ENCODE measurements around the gene IKBIP. TPM values are rescaled to one million over a fixed set of nuclear protein-coding genes. Genes with fewer than 3 reads are reported as not detected.
"Not testable (repeated sequence)": the region's sequence is repeated elsewhere in the genome, so short reads cannot be mapped to it uniquely, and the experiment has no call there.

The IKBIP gene
- polyA plus RNA-seq, 6 donors from 2014 or later: 6.9 to 12.1 (median 10.2) TPM

DNA sequence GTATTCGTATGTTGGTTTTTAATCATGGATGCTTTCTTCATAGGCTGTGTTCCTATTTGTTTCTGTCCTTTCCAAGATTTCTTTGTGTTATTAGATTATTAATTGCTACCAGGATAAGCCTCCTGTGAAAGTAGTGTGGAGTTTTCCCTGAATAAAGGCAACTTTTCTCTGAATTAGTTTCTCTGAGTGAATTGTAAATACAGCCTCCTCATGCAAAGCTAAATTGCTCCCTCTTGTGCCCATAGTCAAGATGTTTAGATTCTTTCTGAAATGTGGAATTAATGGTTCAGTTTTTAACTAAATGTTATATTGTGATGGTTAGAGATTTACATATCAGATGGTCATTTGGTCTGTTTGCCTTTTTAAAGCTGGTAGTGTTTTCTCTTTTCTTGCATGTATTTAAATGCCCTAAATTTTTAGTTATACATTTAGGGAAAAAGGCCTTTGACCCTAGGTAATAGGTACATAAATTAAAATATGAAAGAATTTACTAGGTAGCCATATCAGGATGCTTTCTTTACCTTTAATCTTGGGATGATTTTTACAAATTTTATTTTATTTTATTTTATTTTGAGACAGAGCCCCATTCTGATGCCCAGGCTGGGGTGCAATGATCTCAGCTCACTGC, 9.4 kb upstream of the IKBIP start:
- Mint-ChIP-seq H3K36me3 (peaks cover 8% of the 10 kb centered on the region in 2 donors), H3K9me3 (no peaks in the 10 kb centered on the region), H3K27ac (peak overlapping the region in 1 of 6 donors; percentile 30), H3K27me3 (no peaks in the 10 kb centered on the region), H3K4me3 (no peak overlapping the region), H3K4me1 (peaks cover 0 to 4% (median 0%) of the 10 kb centered on the region in 3 donors)
- DNase-seq (peak; percentile 45), ATAC-seq (ENCODE audit: low read depth in 2 of 2) (peak; percentile 59 to 74)

DNA sequence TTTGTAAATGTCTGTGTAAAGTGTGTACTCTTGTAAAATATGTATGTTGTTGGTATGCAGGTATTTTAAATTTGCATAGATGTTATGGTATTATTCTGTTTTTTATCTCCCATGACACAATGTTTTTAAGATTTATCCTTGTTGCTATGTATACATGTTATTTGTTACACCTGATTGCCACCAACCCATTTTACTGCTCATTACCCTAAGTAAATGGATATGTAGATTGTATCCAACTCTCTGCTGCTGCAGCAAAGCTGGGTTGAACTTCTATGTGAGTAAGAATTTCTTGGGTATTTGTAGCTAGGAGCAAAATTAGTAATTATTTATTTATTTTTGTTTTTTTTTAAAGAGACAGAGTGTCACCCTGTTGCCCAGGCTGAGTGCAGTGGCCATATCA, 6.7 kb upstream of the IKBIP start:
- Mint-ChIP-seq H3K27ac (no peak overlapping the region), H3K4me3 (peak overlapping the region in 1 of 8 donors; percentile 0), H3K27me3 (no peaks in the 10 kb centered on the region), H3K9me3 (no peaks in the 10 kb centered on the region), H3K36me3 (no peaks in the 10 kb centered on the region), H3K4me1 (peaks cover 4 to 10% (median 6%) of the 10 kb centered on the region in 3 donors)
- ATAC-seq (ENCODE audit: low read depth in 2 of 2): no peak
- DNase-seq: no peak

- Mint-ChIP-seq H3K4me3 (peak overlapping the region; percentile 94 to 100 (median 98)), H3K27ac (peak overlapping the region in 4 of 6 donors; percentile 12 to 90 (median 48)), H3K4me1 (peaks cover 7 to 29% (median 10%) of the 10 kb centered on the region in 3 donors), H3K9me3 (peaks cover 0 to 2% (median 0%) of the 10 kb centered on the region in 7 donors), H3K36me3 (peaks cover 0 to 8% of the 10 kb centered on the region in 2 donors), H3K27me3 (no peaks in the 10 kb centered on the region)
- DNase-seq (no peak), ATAC-seq (ENCODE audit: low read depth in 2 of 2) (no peak)
These were observed 1.9 kb upstream of the IKBIP start for GRCh38 chr12:98646294-98647090.

GRCh38 chr12:98645572-98646067, 1.0 kb upstream of the IKBIP start:
- no peak for ATAC-seq (ENCODE audit: low read depth in 2 of 2)
- DNase-seq: peak; percentile 33
- H3K4me3 Mint-ChIP-seq: peak overlapping the region; percentile 94 to 100 (median 98)
- peaks cover 0 to 8% of the 10 kb centered on the region in 2 donors for H3K36me3 Mint-ChIP-seq
- H3K27me3 Mint-ChIP-seq: no peaks in the 10 kb centered on the region
- peaks cover 7 to 29% (median 17%) of the 10 kb centered on the region in 3 donors for H3K4me1 Mint-ChIP-seq
- peak overlapping the region; percentile 56 to 95 (median 87) for H3K27ac Mint-ChIP-seq
- peaks cover 0 to 2% (median 0%) of the 10 kb centered on the region in 7 donors for H3K9me3 Mint-ChIP-seq

DNA sequence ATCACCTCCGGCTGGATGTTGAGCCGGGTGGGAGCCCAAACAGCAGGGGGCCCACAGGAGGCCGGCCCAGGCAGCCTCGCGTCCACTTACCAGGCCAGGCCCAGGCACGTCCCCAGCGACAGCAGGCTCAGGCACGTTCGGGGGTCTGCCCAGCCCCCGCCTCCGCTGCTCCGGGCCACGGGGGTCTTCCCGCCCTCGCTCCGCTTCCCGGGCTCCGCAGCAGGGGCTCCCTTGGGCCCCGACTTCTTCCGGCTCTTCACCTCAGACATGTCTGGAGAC, 216 bp downstream of the IKBIP start:
- DNase-seq (no peak), ATAC-seq (ENCODE audit: low read depth in 2 of 2) (peak; percentile 3)
- peak overlapping the region; percentile 98 to 100 (median 98) for H3K4me3 Mint-ChIP-seq
- H3K36me3 Mint-ChIP-seq: peaks cover 0 to 8% of the 10 kb centered on the region in 2 donors
- H3K9me3 Mint-ChIP-seq: peaks cover 0 to 2% (median 0%) of the 10 kb centered on the region in 7 donors
- no peaks in the 10 kb centered on the region for H3K27me3 Mint-ChIP-seq
- H3K4me1 Mint-ChIP-seq: peaks cover 9 to 29% (median 18%) of the 10 kb centered on the region in 3 donors
- peak overlapping the region; percentile 90 to 98 (median 97) for H3K27ac Mint-ChIP-seq

- Mint-ChIP-seq H3K4me3 (peak overlapping the region; percentile 9 to 100 (median 98)), H3K27ac (peak overlapping the region in 2 of 6 donors; percentile 60 to 61), H3K4me1 (peaks cover 13 to 35% (median 22%) of the 10 kb centered on the region in 3 donors)
- ATAC-seq (ENCODE audit: low read depth in 2 of 2); H3K27me3 Mint-ChIP-seq; H3K36me3 Mint-ChIP-seq; DNase-seq; H3K9me3 Mint-ChIP-seq: not testable (repeated sequence)
These were observed 1.8 kb downstream of the IKBIP start for GRCh38 chr12:98642801-98643200.

GRCh38 chr12:98639491-98639890, 5.1 kb downstream of the IKBIP start:
- peaks cover 0 to 3% of the 10 kb centered on the region in 2 donors for H3K36me3 Mint-ChIP-seq
- H3K27ac Mint-ChIP-seq: no peak overlapping the region
- no peak for ATAC-seq (ENCODE audit: low read depth in 2 of 2)
- peak overlapping the region in 1 of 8 donors; percentile 45 for H3K4me3 Mint-ChIP-seq
- DNase-seq: no peak
- peaks cover 0 to 2% (median 0%) of the 10 kb centered on the region in 7 donors for H3K9me3 Mint-ChIP-seq
- peaks cover 10 to 27% (median 22%) of the 10 kb centered on the region in 3 donors for H3K4me1 Mint-ChIP-seq
- H3K27me3 Mint-ChIP-seq: no peaks in the 10 kb centered on the region

DNA sequence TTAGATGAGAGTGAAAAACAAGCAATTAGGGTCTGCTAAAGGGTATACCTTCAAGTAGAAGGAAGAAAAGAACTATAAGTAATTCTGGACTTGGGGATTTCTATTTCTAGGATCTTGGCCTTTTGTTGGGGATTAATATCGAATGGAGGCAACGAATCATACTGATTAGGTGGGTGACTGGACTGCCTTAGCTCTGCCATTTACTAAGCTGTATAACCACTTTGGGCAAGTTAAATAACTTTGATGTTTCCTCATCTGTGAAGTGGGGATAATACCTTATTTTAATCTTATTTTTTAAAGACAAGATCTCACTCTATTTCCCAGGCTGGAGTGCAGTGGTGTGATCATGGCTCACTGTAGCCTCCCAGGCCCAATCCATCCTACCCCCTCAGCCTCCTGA, 6.6 kb downstream of the IKBIP start:
- H3K4me3 Mint-ChIP-seq: no peak overlapping the region
- peaks cover 10 to 18% (median 17%) of the 10 kb centered on the region in 3 donors for H3K4me1 Mint-ChIP-seq
- DNase-seq: no peak
- no peak for ATAC-seq (ENCODE audit: low read depth in 2 of 2)
- H3K27me3 Mint-ChIP-seq: no peaks in the 10 kb centered on the region
- peak overlapping the region in 1 of 6 donors; percentile 4 for H3K27ac Mint-ChIP-seq
- H3K9me3 Mint-ChIP-seq: no peaks in the 10 kb centered on the region
- H3K36me3 Mint-ChIP-seq: peaks cover 0 to 3% of the 10 kb centered on the region in 2 donors

- Mint-ChIP-seq H3K36me3 (peaks cover 0 to 3% of the 10 kb centered on the region in 2 donors), H3K27ac (no peak overlapping the region), H3K4me3 (no peak overlapping the region), H3K27me3 (no peaks in the 10 kb centered on the region), H3K4me1 (peaks cover 10 to 17% (median 12%) of the 10 kb centered on the region in 3 donors), H3K9me3 (no peaks in the 10 kb centered on the region)
- no peak for DNase-seq
- ATAC-seq (ENCODE audit: low read depth in 2 of 2): no peak
These were observed 7.5 kb downstream of the IKBIP start for GRCh38 chr12:98637068-98637467.

GRCh38 chr12:98635657-98636323, 8.8 kb downstream of the IKBIP start:
- DNase-seq (no peak), ATAC-seq (ENCODE audit: low read depth in 2 of 2) (peak in 1 of 2 donors; percentile 37)
- Mint-ChIP-seq H3K27ac (peak overlapping the region in 1 of 6 donors; percentile 76), H3K9me3 (no peaks in the 10 kb centered on the region), H3K4me3 (no peak overlapping the region), H3K27me3 (no peaks in the 10 kb centered on the region), H3K4me1 (peaks cover 10 to 13% (median 10%) of the 10 kb centered on the region in 3 donors), H3K36me3 (peaks cover 0 to 3% of the 10 kb centered on the region in 2 donors)

- H3K4me1 Mint-ChIP-seq: peaks cover 8 to 9% (median 9%) of the 10 kb centered on the region in 3 donors
- no peaks in the 10 kb centered on the region for H3K36me3 Mint-ChIP-seq
- no peak for DNase-seq
- H3K27ac Mint-ChIP-seq: peak overlapping the region in 1 of 6 donors; percentile 61
- no peaks in the 10 kb centered on the region for H3K27me3 Mint-ChIP-seq
- no peak for ATAC-seq (ENCODE audit: low read depth in 2 of 2)
- H3K9me3 Mint-ChIP-seq: no peaks in the 10 kb centered on the region
- no peak overlapping the region for H3K4me3 Mint-ChIP-seq
These were observed 25.6 kb downstream of the IKBIP start for GRCh38 chr12:98618952-98619351.

DNA sequence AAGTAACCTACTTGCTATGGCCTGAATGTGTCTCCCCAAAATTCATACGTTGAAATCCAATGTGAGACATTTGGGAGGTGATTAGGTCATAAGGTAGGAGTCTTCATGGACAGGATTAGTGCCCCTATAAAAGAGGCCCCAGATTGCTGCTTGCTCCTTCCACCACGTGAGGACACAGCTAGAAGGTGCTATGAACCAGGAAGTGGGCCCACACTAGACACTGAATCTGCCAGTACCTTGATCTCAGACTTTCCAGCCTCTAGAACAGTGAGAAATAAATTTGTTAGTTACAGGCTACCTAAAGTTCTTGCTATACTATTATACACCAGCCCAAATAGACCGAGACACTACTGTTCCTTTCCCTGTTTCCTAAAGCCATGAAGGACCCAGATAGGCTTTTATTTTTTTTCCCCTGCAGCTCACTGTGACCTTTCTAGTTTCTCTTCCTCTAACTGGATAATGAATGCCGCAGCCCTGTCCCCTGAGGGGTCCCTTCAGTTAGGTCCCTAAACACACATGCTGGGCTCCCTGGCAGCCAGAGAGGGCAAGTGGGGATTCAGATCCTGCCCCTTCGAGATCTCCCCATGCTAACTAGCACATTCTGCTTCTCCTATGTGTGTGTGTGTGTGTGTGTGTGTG, 31.8 kb downstream of the IKBIP start:
- H3K36me3 Mint-ChIP-seq: no peaks in the 10 kb centered on the region
- peak overlapping the region; percentile 71 to 98 (median 94) for H3K27ac Mint-ChIP-seq
- no peaks in the 10 kb centered on the region for H3K27me3 Mint-ChIP-seq
- H3K4me1 Mint-ChIP-seq: peaks cover 21 to 26% (median 22%) of the 10 kb centered on the region in 3 donors
- peak overlapping the region in 7 of 8 donors; percentile 4 to 85 (median 46) for H3K4me3 Mint-ChIP-seq
- ATAC-seq (ENCODE audit: low read depth in 2 of 2): peak; percentile 97
- peak; percentile 76 for DNase-seq
- H3K9me3 Mint-ChIP-seq: no peaks in the 10 kb centered on the region

GRCh38 chr12:98610596-98610995, 34.0 kb downstream of the IKBIP start:
- Mint-ChIP-seq H3K27ac (peak overlapping the region in 1 of 6 donors; percentile 37), H3K9me3 (no peaks in the 10 kb centered on the region), H3K4me1 (peaks cover 26 to 33% (median 29%) of the 10 kb centered on the region in 3 donors), H3K27me3 (no peaks in the 10 kb centered on the region), H3K4me3 (no peak overlapping the region), H3K36me3 (no peaks in the 10 kb centered on the region)
- ATAC-seq (ENCODE audit: low read depth in 2 of 2): no peak
- no peak for DNase-seq

All from naive B cell (primary cell).